ENCODE data around the gene GADD45GIP1.
A peak's percentile ranks its signal among the peaks of the same experiment; 100 is the strongest.
"Not testable (repeated sequence)": the region's sequence is repeated elsewhere in the genome, so short reads cannot be mapped to it uniquely, and the experiment has no call there.

GADD45GIP1 gene

DNA sequence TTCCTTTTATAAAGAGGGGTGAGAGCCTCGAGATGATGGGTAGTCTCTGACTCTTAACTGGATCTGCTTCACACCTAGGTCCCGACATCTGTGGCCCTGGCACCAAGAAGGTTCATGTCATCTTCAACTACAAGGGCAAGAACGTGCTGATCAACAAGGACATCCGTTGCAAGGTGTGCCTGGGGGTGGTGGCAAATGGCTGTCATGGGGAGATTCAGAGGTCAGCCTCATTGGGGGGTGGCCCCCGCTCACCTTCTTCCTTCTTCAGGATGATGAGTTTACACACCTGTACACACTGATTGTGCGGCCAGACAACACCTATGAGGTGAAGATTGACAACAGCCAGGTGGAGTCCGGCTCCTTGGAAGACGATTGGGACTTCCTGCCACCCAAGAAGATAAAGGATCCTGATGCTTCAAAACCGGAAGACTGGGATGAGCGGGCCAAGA is 17.0 kb downstream of the GADD45GIP1 start:
- DNase-seq (ENCODE audit: low read depth), result no peak

DNA sequence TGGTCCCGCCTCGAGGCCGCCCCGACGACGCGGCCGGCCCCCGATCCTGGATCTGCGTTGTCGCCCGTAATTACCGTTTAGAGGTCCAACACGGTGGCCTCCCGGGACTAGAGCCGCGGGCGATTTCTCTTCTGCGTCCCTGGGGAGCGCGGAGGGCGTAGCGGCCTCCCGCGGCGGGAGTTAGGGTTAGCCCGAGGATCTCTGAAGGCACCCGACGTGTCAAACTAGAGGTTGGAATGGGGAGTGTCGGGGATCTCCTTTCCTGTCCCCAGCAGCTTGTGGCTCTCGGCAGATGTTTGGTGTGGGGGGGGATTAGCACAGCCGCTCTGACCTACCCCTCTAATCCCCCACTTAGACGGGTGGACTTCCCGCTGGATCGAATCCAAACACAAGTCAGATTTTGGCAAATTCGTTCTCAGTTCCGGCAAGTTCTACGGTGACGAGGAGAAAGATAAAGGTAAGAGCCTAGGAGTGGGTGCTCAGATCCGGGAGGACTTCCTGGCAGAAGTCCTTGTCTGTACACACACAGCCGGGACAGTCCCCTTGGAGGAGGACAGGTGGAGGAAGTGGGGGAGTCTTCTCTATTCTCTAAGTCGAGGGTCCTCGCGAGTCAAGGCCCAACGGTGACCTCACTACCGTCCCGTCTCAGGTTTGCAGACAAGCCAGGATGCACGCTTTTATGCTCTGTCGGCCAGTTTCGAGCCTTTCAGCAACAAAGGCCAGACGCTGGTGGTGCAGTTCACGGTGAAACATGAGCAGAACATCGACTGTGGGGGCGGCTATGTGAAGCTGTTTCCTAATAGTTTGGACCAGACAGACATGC is 18.0 kb downstream of the GADD45GIP1 start:
- peak; percentile 29 for DNase-seq (ENCODE audit: low read depth)

DNA sequence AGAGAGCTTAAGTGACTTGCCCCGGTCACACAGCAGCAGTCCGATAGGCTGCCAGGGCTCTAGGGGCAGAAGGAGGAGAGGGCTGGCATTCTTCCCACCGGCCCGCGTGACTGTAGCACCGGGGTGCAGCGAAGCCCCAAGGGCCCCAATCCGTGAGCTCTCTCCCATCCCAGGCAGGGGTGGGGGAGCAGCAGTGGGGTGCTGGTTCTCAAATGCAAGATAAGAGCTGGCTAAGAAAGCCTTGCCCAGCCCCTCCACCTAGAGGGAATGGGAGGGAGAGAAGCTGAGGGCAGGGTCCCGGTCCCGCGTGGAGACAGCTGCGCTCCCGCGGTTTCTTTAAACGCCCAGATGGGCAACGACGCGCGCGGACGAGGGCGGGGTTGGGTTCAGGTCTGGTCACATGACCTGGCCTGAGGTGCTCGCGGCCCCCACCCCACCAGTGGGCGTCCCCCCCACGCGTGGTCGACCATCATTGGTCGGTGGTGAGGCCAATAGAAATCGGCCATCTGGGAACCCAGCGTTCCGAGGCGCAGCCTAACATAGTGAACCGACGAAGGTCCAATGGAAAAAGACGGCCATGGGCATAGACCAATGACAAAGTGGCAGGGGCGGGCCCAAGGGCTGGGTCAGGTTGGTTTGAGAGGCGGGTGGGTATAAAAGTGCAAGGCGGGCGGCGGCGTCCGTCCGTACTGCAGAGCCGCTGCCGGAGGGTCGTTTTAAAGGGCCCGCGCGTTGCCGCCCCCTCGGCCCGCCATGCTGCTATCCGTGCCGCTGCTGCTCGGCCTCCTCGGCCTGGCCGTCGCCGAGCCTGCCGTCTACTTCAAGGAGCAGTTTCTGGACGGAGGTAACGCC is 18.9 kb downstream of the GADD45GIP1 start, which contains the start of gene CALR:
Gene CALR, plus strand, starts transcription at position 683 of the 852 bp plus-strand sequence. Its CDS starts 71 bp downstream, at position 754.
- DNase-seq (ENCODE audit: low read depth), result peak; percentile 99

GRCh38 chr19:12937093-12937926 is 19.7 kb downstream of the GADD45GIP1 start:
- no peak for DNase-seq (ENCODE audit: low read depth)

- DNase-seq (ENCODE audit: low read depth), result no peak
Observed at GRCh38 chr19:12936582-12936981, 20.4 kb downstream of the GADD45GIP1 start.

GRCh38 chr19:12935071-12935470 is 22.0 kb downstream of the GADD45GIP1 start:
- DNase-seq (ENCODE audit: low read depth), result no peak

- DNase-seq (ENCODE audit: low read depth), result peak; percentile 88
Observed at GRCh38 chr19:12933287-12934072, 23.5 kb downstream of the GADD45GIP1 start, which contains the start of gene FARSA. Gene FARSA (minus strand): TSS chr19:12933711. CDS start chr19:12933696, 15 bp downstream.

GRCh38 chr19:12932392-12933286 is 24.4 kb downstream of the GADD45GIP1 start:
- no peak for DNase-seq (ENCODE audit: low read depth)

- DNase-seq (ENCODE audit: low read depth), result no peak
Observed at GRCh38 chr19:12930002-12930645, 26.9 kb downstream of the GADD45GIP1 start.

- DNase-seq (ENCODE audit: low read depth), result no peak
Observed at GRCh38 chr19:12924621-12925310, 32.3 kb downstream of the GADD45GIP1 start.

DNA sequence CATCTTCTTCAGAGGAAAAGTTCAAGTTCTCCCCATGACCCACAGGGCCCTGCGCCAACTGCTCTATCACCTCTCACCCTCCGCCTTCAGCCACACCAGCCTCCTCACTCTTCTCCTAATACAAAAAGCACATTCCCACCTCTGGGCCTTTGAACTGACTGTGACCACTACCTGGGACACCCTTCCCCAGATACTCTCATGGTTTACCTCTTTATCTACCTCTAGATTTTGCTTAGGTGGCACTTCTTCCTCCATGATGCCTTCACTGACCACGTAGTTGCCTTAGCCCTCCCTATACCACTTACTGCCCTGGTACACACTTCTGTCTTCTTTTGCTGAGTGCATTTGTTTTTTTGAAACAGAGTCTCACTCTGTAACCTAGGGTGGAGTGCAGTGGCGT is 34.1 kb downstream of the GADD45GIP1 start:
- DNase-seq (ENCODE audit: low read depth), result no peak

DNA sequence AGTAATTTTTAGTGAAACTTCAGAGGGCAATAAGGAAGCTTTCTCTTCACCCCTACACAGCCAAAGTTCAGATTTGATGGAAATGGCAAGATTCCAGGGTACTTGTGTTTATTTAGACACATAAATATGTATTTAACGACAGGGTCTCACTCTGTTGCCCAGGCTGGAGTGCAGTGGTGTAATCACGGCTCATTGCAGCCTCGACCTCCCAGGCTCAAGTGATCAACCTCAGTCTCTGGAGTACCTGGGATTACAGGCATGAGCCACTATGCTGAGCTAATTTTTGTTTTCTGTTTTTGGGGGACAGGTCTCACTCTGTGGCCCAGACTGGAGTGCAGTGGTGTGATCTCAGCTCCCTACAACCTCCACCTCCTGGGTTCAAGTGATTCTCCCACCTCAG is 36.0 kb downstream of the GADD45GIP1 start:
- DNase-seq (ENCODE audit: low read depth), result no peak

- no peak for DNase-seq (ENCODE audit: low read depth)
Observed at GRCh38 chr19:12918253-12918652, 38.8 kb downstream of the GADD45GIP1 start.

GRCh38 chr19:12915860-12916259 is 41.2 kb downstream of the GADD45GIP1 start:
- not testable (repeated sequence) for DNase-seq (ENCODE audit: low read depth)

DNA sequence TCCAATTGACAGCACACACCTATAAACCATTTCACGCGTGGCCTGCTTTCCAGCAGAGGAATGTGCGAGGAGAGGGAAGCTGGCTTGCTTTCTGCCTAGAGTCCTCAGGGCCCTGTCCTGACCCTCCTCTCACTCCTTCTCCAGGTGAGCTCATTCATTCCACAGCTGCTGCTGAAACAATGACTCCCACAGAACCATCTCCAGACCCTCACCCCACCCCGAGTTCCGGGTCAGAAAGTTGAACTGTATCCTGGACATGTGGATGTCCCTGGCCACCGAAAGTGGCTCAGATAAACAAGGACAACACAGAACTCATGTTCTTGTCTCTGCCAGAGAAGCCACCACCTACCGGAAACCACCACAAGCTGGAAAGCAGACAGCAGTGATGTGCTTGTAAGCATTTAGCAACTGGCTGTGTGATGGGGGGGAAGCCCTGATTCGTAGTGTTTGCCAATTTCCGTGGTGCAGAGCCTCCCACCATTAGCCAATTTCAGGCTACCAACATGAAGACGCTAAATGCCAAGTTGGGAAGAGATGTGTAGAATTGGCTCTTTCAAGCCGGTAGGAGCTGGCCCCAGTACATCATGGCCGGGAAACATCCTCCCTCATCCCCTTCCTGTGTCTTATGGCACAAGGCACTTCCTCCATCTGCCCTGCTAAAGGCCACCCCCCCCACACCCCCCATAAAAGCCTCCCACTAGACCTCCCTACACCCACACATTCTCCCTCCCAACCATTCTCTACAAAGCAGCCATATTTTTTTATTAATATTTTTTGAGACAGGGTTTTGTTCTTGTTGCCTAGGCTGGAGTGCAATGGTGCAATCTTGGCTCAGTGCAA is 43.0 kb downstream of the GADD45GIP1 start:
- peak; percentile 14 for DNase-seq (ENCODE audit: low read depth)

DNA sequence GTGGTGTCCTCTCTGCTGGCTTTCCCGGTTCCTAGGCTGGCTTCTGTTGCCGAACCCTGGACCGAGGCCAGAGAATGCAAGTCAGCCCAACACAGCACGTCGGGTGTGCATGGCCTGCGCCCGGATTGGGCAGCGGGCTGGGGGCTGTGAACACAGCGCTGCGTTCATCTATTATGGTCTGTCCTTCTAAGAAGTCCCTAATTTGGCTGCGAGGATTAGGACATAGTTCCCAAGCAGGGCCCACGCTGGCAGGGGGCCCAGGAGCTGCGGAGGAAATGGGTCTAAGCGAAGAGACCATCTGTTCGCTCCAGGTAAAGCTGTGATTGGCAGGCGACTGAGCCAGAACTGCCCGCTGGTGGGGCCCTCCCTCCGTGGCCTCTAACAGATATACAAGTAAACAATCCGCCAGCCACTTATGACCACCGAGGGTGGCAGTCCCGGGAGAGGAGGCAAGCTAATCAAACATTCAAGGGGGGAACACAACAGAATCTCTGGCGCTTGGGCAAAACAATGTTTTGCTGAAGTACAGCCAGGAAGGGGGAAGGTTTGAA is 43.9 kb downstream of the GADD45GIP1 start:
- DNase-seq (ENCODE audit: low read depth), result no peak

DNA sequence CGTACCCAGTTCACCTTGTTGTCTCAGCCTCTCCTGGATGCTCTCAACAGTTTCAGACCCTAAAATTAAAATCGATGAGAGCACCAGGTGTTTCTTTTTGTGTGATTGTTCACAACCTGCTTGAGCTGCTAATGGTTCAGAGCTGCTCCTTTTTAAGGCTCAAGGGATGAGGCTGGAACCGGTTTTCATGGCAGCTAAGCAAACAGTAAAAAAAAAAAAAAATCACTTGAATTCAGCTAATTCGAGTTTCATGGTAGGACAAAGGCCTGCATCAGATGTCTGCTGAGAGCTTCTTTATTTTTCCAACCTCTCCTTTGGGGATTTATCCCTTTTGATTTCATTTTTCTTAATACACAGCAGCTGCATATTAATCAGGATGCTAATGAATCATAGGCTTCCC is 44.5 kb downstream of the GADD45GIP1 start:
- no peak for DNase-seq (ENCODE audit: low read depth)

DNA sequence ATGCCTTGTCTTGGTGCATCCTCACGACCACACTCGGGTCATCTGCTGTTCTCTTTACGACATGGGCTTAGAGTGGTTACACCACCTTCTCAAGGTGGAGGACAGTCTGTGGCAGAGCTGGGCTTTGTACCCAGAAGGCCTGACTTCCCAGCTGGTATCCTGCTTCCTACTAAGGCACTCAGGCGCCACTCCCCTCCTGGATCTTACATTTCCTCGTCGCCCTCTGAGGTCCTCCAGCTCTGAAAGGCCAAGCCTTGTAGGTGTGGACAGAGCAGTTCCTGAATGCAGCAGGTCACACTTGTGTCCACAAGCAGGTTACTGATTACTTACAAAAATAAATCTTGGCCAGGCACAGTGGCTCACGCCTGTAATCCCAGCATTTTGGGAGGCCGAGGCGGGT is 49.9 kb downstream of the GADD45GIP1 start:
- DNase-seq (ENCODE audit: low read depth), result no peak

All from activated T-cell treated with anti-CD3 and anti-CD28 coated beads for 24 hours (primary cell).